Left ventricle myocardium inferior (tissue), 1 donor: ENCODE results near the gene RNF31. TPM values are rescaled to one million over a fixed set of nuclear protein-coding genes. Genes with fewer than 3 reads are reported as not detected.

ENCODE experiments used
- DNase-seq: peaks from one replicate; pipeline ENCODE4 v3.0.0-alpha.2; 2020
- H3K27ac ChIP-seq: fragments of 200-600 bp; replicated peaks from 2 replicates; pipeline ENCODE4 v1.8.0; 2021
- H3K27me3 ChIP-seq: fragments of 200-600 bp; 2 replicates; pipeline ENCODE4 v1.8.0; 2021; ENCODE audit warnings: low read depth
- H3K36me3 ChIP-seq: fragments of 200-600 bp; 2 replicates; pipeline ENCODE4 v1.8.0; 2021
- H3K4me1 ChIP-seq: fragments of 200-600 bp; 2 replicates; pipeline ENCODE4 v1.8.0; 2021
- H3K4me3 ChIP-seq: fragments of 200-600 bp; 2 replicates; pipeline ENCODE4 v1.8.0; 2021; ENCODE audit warnings: mild to moderate bottlenecking, moderate library complexity
- H3K9me3 ChIP-seq: fragments of 200-600 bp; replicated peaks from 2 replicates; pipeline ENCODE4 v1.8.0; 2021
- intact Hi-C: fragments of 100-400 bp; cut with micrococcal nuclease; formaldehyde crosslinking; loops from one replicate; pipeline ENCODE4 v1.11.0; 2022
- total RNA-seq: library from RNA; stranded (reverse); fragmentation: NEBNext Ultra II Directional; extraction: Animal tissue kit (Norgen Biotek cat#: 25700); gene quantifications from one replicate; pipeline ENCODE4 v1.2.1, GENCODE V29; 2021
- TF ChIP-seq, protein P1 (sequence below): fragments of 200-600 bp; IDR thresholded peaks from 2 replicates; pipeline ENCODE4 v1.8.0; 2021; ENCODE audit warnings: antibody characterized with exemption, mild to moderate bottlenecking, borderline replicate concordance
- donor health status: DM: no; HTN: yes; CAD: no; lungs with severe emphysema.

Gene RNF31
- total RNA-seq, 1 donor from 2014 or later: 34.8 TPM

DNA sequence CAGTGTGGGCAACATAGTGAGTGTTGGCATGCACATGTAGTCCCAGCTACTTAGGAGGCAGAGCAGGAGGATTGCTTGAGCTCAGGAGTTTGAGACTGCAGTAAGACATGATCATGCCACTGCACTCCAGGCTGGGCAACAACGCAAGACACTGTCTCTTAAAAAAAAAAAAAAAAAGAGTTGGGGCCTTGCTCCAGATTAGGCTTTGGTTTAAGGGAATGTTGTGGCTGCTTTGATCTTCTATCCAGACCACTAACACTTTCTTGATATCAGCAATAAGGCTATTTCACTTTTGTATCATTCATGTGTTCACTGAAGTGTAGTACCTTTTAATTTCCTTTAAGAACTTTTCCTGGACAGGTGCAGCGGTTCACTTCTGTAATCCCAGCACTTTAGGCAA lies 19.6 kb upstream of the RNF31 start:
- Histone ChIP-seq H3K4me1 (peaks cover 32% of the 10 kb centered on the region), H3K27ac (no peak overlapping the region), H3K9me3 (no peaks in the 10 kb centered on the region), H3K36me3 (peaks cover 18% of the 10 kb centered on the region), H3K27me3 (no peaks in the 10 kb centered on the region), H3K4me3 (no peak overlapping the region)
- intact Hi-C loops: no loop called here
- TF ChIP-seq, protein P1, sequence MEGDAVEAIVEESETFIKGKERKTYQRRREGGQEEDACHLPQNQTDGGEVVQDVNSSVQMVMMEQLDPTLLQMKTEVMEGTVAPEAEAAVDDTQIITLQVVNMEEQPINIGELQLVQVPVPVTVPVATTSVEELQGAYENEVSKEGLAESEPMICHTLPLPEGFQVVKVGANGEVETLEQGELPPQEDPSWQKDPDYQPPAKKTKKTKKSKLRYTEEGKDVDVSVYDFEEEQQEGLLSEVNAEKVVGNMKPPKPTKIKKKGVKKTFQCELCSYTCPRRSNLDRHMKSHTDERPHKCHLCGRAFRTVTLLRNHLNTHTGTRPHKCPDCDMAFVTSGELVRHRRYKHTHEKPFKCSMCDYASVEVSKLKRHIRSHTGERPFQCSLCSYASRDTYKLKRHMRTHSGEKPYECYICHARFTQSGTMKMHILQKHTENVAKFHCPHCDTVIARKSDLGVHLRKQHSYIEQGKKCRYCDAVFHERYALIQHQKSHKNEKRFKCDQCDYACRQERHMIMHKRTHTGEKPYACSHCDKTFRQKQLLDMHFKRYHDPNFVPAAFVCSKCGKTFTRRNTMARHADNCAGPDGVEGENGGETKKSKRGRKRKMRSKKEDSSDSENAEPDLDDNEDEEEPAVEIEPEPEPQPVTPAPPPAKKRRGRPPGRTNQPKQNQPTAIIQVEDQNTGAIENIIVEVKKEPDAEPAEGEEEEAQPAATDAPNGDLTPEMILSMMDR: no peak
- no peak for DNase-seq

DNA sequence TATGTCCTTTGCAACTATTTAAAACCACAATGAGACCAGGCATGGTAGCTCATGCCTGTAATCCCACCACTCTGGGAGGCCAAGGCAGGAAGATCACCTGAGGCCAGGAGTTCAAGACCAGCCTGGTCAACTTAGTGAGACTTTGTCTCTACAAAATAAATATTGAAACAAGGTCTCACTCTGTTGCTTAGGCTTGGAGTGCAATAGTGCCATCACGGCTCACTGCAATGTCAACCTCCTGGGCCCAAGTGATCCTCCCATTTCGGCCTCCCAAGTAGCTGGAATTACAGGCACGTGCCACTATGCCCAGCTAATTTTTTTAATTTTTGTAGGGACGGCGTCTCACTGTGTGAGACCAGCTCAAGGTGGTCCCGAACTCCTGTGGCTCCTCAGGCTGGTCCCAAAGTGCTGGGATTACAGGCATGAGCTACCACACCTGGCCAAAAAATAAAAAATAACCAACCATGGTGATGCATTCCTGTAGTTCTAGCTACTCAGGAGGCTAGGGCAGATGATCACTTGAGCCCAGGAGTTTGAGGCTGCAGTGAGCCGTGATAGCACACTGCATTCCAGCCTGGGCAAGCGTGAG lies 17.8 kb upstream of the RNF31 start:
- DNase-seq: no peak
- H3K36me3 ChIP-seq: no peaks in the 10 kb centered on the region
- TF ChIP-seq, protein P1: no peak
- peaks cover 27% of the 10 kb centered on the region for H3K4me1 ChIP-seq
- H3K27ac ChIP-seq: peak overlapping the region; percentile 98
- intact Hi-C loops: no loop called here
- H3K27me3 ChIP-seq: no peaks in the 10 kb centered on the region
- H3K4me3 ChIP-seq: no peak overlapping the region
- no peaks in the 10 kb centered on the region for H3K9me3 ChIP-seq

DNA sequence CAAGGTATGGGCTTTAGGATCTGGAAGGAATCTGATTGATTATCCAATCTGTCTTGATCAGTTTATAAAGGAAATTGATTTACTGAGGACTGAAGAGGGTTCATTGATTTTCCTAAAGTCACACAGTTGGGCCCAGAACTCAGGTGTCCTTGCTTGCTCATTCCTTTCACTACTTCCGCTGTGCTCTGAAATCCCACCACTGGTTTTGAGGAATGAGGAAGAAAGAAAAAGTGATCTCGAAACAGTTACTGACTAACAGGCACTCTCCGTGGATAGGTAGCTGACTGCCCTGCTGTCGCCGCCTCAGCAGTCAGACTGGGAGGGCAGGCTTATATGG lies 16.9 kb upstream of the RNF31 start, which contains the start of gene FITM1:
FITM1 (plus strand) TSS at position 280 of the 337 bp plus-strand sequence. CDS start 905 bp downstream, outside the sequence.
- H3K27ac ChIP-seq: peak within 1 kb of the TSS; percentile 98
- peak within 1 kb of the TSS; percentile 59 for H3K4me3 ChIP-seq
- H3K36me3 ChIP-seq: no peaks in the 10 kb centered on the region
- no peaks in the 10 kb centered on the region for H3K27me3 ChIP-seq
- TF ChIP-seq, protein P1: no peak
- H3K4me1 ChIP-seq: peaks cover 30% of the 10 kb centered on the region
- intact Hi-C loops: no loop called here
- no peaks in the 10 kb centered on the region for H3K9me3 ChIP-seq
- DNase-seq: no peak

DNA sequence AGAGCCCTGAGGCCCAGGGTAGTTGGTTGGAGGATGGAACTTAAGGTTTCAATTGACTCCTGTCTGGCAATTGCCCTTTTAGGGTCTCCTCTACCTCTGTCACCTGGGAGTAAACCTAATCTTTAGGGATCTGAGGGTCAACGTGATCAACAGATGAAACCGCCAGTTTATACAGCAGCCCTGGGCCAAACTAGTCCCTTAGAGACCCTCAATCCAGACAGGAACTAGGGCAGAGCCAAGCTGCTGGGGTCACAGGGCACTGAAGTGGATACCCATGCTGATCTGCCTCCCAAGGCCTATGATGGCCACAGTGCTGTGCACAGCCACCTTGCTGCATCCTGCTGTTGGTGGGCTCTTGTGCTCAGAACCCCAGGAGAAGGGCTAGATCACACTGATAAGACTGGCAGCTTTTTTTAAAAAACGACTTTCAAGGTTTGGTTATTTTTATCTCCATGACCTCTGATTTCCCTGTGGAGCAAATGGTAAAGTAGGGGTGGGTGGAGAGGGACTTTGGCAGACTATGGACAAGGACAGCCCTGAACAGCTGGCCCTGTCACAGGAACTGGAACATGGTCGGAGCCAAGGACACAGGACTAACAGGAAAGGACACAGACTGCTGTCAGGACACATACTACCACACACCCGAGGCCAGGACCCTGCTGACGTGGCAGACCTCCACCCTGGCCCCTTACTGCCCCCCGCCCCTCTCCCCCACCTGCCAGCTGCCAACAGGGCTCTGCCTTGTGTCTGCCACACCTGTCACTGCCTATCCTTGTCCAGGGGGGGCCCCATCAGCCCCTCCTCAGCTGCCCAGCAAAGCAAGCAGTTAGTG lies 16.4 kb upstream of the RNF31 start:
- Histone ChIP-seq H3K27me3 (no peaks in the 10 kb centered on the region), H3K36me3 (no peaks in the 10 kb centered on the region), H3K9me3 (no peaks in the 10 kb centered on the region), H3K4me3 (peak overlapping the region; percentile 59), H3K27ac (peak overlapping the region; percentile 98), H3K4me1 (peaks cover 33% of the 10 kb centered on the region)
- peak; percentile 76 for DNase-seq
- TF ChIP-seq, protein P1: no peak
- intact Hi-C loops: no loop called here

DNA sequence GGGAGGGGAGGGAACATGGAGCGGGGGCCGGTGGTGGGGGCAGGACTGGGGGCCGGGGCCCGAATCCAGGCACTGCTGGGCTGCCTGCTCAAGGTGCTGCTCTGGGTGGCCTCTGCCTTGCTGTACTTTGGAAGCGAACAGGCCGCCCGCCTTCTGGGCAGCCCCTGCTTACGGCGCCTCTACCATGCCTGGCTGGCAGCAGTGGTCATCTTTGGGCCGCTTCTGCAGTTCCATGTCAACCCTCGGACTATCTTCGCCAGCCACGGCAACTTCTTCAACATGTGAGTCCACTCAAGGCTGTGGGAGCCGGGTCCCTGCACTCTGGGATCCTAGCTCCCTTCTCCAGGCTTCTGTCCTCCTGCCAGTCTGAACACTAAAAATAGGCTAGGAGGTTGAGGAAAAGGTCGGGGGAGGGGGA lies 15.7 kb upstream of the RNF31 start:
- Histone ChIP-seq H3K27me3 (no peaks in the 10 kb centered on the region), H3K27ac (peak overlapping the region; percentile 98), H3K4me1 (peaks cover 39% of the 10 kb centered on the region), H3K9me3 (no peaks in the 10 kb centered on the region), H3K4me3 (peak overlapping the region; percentile 59), H3K36me3 (no peaks in the 10 kb centered on the region)
- TF ChIP-seq, protein P1: no peak
- no peak for DNase-seq
- intact Hi-C loops: no loop called here
